NCI-H526 treated with DMSO at 0.1 percent for 48 hours (cell line): ENCODE results near the gene RGS17.

Experiments
- DNase-seq: peaks from one replicate; lab custom pipeline; 2025; lab: John Stamatoyannopoulos, UW

RGS17 gene

GRCh38 chr6:153084393-153084792 is 46.7 kb downstream of the RGS17 start:
- DNase-seq, result no peak

GRCh38 chr6:153083869-153084268 is 47.2 kb downstream of the RGS17 start:
- DNase-seq, result no peak

- DNase-seq, result no peak
These were observed 49.2 kb downstream of the RGS17 start for GRCh38 chr6:153081914-153082313.

GRCh38 chr6:153076431-153076830 is 54.7 kb downstream of the RGS17 start:
- no peak for DNase-seq

- DNase-seq, result no peak
These were observed 56.3 kb downstream of the RGS17 start for GRCh38 chr6:153074761-153075160.

GRCh38 chr6:153073841-153074240 is 57.2 kb downstream of the RGS17 start:
- no peak for DNase-seq

GRCh38 chr6:153070756-153071155 is 60.3 kb downstream of the RGS17 start:
- DNase-seq, result no peak

- no peak for DNase-seq
These were observed 61.2 kb downstream of the RGS17 start for GRCh38 chr6:153069897-153070296.

- DNase-seq, result no peak
These were observed 65.9 kb downstream of the RGS17 start for GRCh38 chr6:153065222-153065621.

GRCh38 chr6:153063936-153064335 is 67.1 kb downstream of the RGS17 start:
- DNase-seq, result no peak

GRCh38 chr6:153062516-153062915 is 68.6 kb downstream of the RGS17 start:
- DNase-seq, result no peak

- DNase-seq, result no peak
These were observed 71.3 kb downstream of the RGS17 start for GRCh38 chr6:153059757-153060156.

- DNase-seq, result no peak
These were observed 71.8 kb downstream of the RGS17 start for GRCh38 chr6:153059311-153059710.

GRCh38 chr6:153058909-153059308 is 72.2 kb downstream of the RGS17 start:
- no peak for DNase-seq

GRCh38 chr6:153058291-153058690 is 72.8 kb downstream of the RGS17 start:
- no peak for DNase-seq

GRCh38 chr6:153056308-153056707 is 74.8 kb downstream of the RGS17 start:
- no peak for DNase-seq

GRCh38 chr6:153051801-153052200 is 79.3 kb downstream of the RGS17 start:
- no peak for DNase-seq

- no peak for DNase-seq
These were observed 82.5 kb downstream of the RGS17 start for GRCh38 chr6:153048631-153049030.

GRCh38 chr6:153047386-153047785 is 83.7 kb downstream of the RGS17 start:
- DNase-seq, result no peak

- no peak for DNase-seq
These were observed 85.8 kb downstream of the RGS17 start for GRCh38 chr6:153045271-153045670.

- DNase-seq, result no peak
These were observed 86.8 kb downstream of the RGS17 start for GRCh38 chr6:153044295-153044694.

GRCh38 chr6:153043719-153044118 is 87.4 kb downstream of the RGS17 start:
- no peak for DNase-seq

GRCh38 chr6:153038378-153039057 is 92.6 kb downstream of the RGS17 start:
- DNase-seq, result no peak

GRCh38 chr6:153034139-153034538 is 96.9 kb downstream of the RGS17 start:
- DNase-seq, result no peak
